Smooth muscle cell (in vitro differentiated cells): ENCODE data around the gene P3H2. TPM values are rescaled to one million over a fixed set of nuclear protein-coding genes. Genes with fewer than 3 reads are reported as not detected.
A peak's percentile ranks its signal among the peaks of the same experiment; 100 is the strongest.

ENCODE experiments used
- DNase-seq: peaks from one replicate; lab custom pipeline; 2025; ENCODE audit not compliant: unreplicated experiment; lab: John Stamatoyannopoulos, UW
- H2AFZ ChIP-seq: fragments of 200-600 bp; sonication (generic); 2 replicates; pipeline ENCODE4 v1.6.0; 2016; ENCODE audit warnings: antibody characterized with exemption, low read depth, mild to moderate bottlenecking
- H3F3A ChIP-seq: fragments of 200-600 bp; sonication (generic); 2 replicates; pipeline ENCODE4 v1.6.0; 2017; ENCODE audit warnings: antibody characterized with exemption, low read depth
- H3K27ac ChIP-seq: fragments of 200-600 bp; sonication (generic); 2 replicates; pipeline ENCODE4 v1.5.1; 2016; ENCODE audit warnings: low read depth, mild to moderate bottlenecking
- H3K27me3 ChIP-seq: fragments of 200-600 bp; sonication (generic); 2 replicates; pipeline ENCODE4 v1.6.1; 2016; ENCODE audit warnings: low read depth, mild to moderate bottlenecking
- H3K36me3 ChIP-seq: fragments of 200-600 bp; sonication (generic); 2 replicates; pipeline ENCODE4 v1.5.1; 2016; ENCODE audit warnings: low read depth
- H3K4me1 ChIP-seq: fragments of 200-600 bp; sonication (generic); 2 replicates; pipeline ENCODE4 v1.5.1; 2016; ENCODE audit warnings: low read depth
- H3K4me2 ChIP-seq: fragments of 200-600 bp; sonication (generic); 2 replicates; pipeline ENCODE4 v1.6.0; 2016; ENCODE audit warnings: mild to moderate bottlenecking
- H3K4me3 ChIP-seq: fragments of 200-600 bp; sonication (generic); 2 replicates; pipeline ENCODE4 v1.5.1; 2016; ENCODE audit warnings: mild to moderate bottlenecking
- H3K79me2 ChIP-seq: fragments of 200-600 bp; sonication (generic); 2 replicates; pipeline ENCODE4 v1.6.0; 2016; ENCODE audit warnings: low read depth, mild to moderate bottlenecking
- H3K9ac ChIP-seq: fragments of 200-600 bp; sonication (generic); 2 replicates; pipeline ENCODE4 v1.6.0; 2016; ENCODE audit warnings: low read depth
- H3K9me3 ChIP-seq: fragments of 200-600 bp; sonication (generic); replicated peaks from 2 replicates; pipeline ENCODE4 v1.5.1; 2016; ENCODE audit warnings: low read depth
- H4K20me1 ChIP-seq: fragments of 200-600 bp; sonication (generic); 2 replicates; pipeline ENCODE4 v1.6.0; 2016; ENCODE audit warnings: low read depth
- CTCF ChIP-seq: fragments of 200-600 bp; sonication (generic); IDR thresholded peaks from 2 replicates; pipeline ENCODE4 v1.5.1; 2017; ENCODE audit warnings: borderline replicate concordance, mild to moderate bottlenecking, antibody characterized with exemption; ENCODE audit not compliant: insufficient read depth, poor library complexity, severe bottlenecking
- WGBS: methylation state at CpG from one replicate; pipeline ENCODE4 v1.1.7; 2016; ENCODE audit warnings: low lambda C conversion rate; 5-methylcytosine and 5-hydroxymethylcytosine counted together
- polyA plus RNA-seq: library from polyadenylated mRNA; unstranded; fragments of >200 nt; fragmentation: Nextera tagmentation; extraction: Ambion mirVana; gene quantifications from 2 replicates; pipeline ENCODE4 v1.2.1, GENCODE V29; 2016
- total RNA-seq: library from RNA; depleted of rRNA; stranded (reverse); fragments of >200 nt; gene quantifications from 2 replicates; pipeline ENCODE4 v1.2.3, GENCODE V29; 2014

P3H2 gene
- total and polyA plus RNA-seq, 2 experiments from 2014 or later, result 6.5 to 27.3 TPM

GRCh38 chr3:190034446-190034845, 86.3 kb downstream of the P3H2 start:
- Histone ChIP-seq H3K36me3 (no peaks in the 10 kb centered on the region), H3K27me3 (no peaks in the 10 kb centered on the region), H4K20me1 (no peaks in the 10 kb centered on the region), H3K4me1 (peaks cover 5% of the 10 kb centered on the region), H3K4me2 (no peak overlapping the region), H3K9ac (no peak overlapping the region), H2AFZ (no peak overlapping the region), H3K4me3 (no peak overlapping the region), H3F3A (no peaks in the 10 kb centered on the region), H3K9me3 (no peaks in the 10 kb centered on the region), H3K79me2 (no peaks in the 10 kb centered on the region), H3K27ac (no peak overlapping the region)
- no peak for TF ChIP-seq CTCF
- no peak for DNase-seq
- 94% methylated on average over 3 of the region's 3 CpGs for WGBS

GRCh38 chr3:190032923-190033322, 87.8 kb downstream of the P3H2 start:
- H3K4me2 ChIP-seq, result no peak overlapping the region
- no peaks in the 10 kb centered on the region for H3K27me3 ChIP-seq
- H3F3A ChIP-seq, result no peaks in the 10 kb centered on the region
- 61% methylated on average over 11 of the region's 11 CpGs for WGBS
- H2AFZ ChIP-seq, result no peak overlapping the region
- H3K79me2 ChIP-seq, result no peaks in the 10 kb centered on the region
- no peak overlapping the region for H3K27ac ChIP-seq
- peaks cover 4% of the 10 kb centered on the region for H3K4me1 ChIP-seq
- no peak overlapping the region for H3K9ac ChIP-seq
- no peaks in the 10 kb centered on the region for H3K9me3 ChIP-seq
- no peak for DNase-seq
- no peak overlapping the region for H3K4me3 ChIP-seq
- no peaks in the 10 kb centered on the region for H4K20me1 ChIP-seq
- TF ChIP-seq CTCF, result no peak
- H3K36me3 ChIP-seq, result no peaks in the 10 kb centered on the region

- DNase-seq, result no peak
- TF ChIP-seq CTCF, result no peak
Observed at GRCh38 chr3:190031887-190032752, 88.6 kb downstream of the P3H2 start.

More at GRCh38 chr3:190031887-190032752, 88.6 kb downstream of the P3H2 start:
- H3K4me1 ChIP-seq, result no peaks in the 10 kb centered on the region
- no peak overlapping the region for H3K27ac ChIP-seq
- no peaks in the 10 kb centered on the region for H3K9me3 ChIP-seq
- H3K36me3 ChIP-seq, result no peaks in the 10 kb centered on the region
- H3K27me3 ChIP-seq, result no peaks in the 10 kb centered on the region
- H3K9ac ChIP-seq, result no peak overlapping the region
- peaks cover under 1% of the 10 kb centered on the region for H3F3A ChIP-seq
- 48% methylated on average over 1 of the region's 1 CpG for WGBS
- H4K20me1 ChIP-seq, result no peaks in the 10 kb centered on the region
- no peak overlapping the region for H3K4me3 ChIP-seq
- no peak overlapping the region for H2AFZ ChIP-seq
- H3K79me2 ChIP-seq, result no peaks in the 10 kb centered on the region
- H3K4me2 ChIP-seq, result peak overlapping the region; percentile 2
